A549 (cell line): ENCODE data around the gene AMOTL1.

ENCODE experiments used
- CEBPB ChIP-seq, 2 experiments: fragments of >200 bp in 1 of 2; sonication (Bioruptor Twin) in 1 of 2; formaldehyde crosslinking in 1 of 2; IDR thresholded peaks; 2 replicates each; pipeline ENCODE4 v1.6.1; 2012 to 2016
- CTCF ChIP-seq: fragments of >200 bp; sonication (Bioruptor Twin); formaldehyde crosslinking; IDR thresholded peaks from 3 replicates; pipeline ENCODE4 v1.5.1; 2016
- NR3C1 ChIP-seq: fragments of >200 bp; sonication (Bioruptor Twin); formaldehyde crosslinking; IDR thresholded peaks from 3 replicates; pipeline ENCODE4 v1.6.1; 2017
- POLR2A ChIP-seq: IDR thresholded peaks from 2 replicates; pipeline ENCODE4 v1.6.1; 2012; ENCODE audit warnings: mild to moderate bottlenecking, low read length
- TF ChIP-seq, protein P1 (sequence below): fragments of 450-650 bp; IDR thresholded peaks from 2 replicates; pipeline ENCODE4 v1.6.1; 2014; ENCODE audit warnings: antibody characterized with exemption
- TF ChIP-seq, protein P2 (sequence below): fragments of 200-600 bp; sonication (generic); IDR thresholded peaks from 2 replicates; pipeline ENCODE4 v1.6.1; 2016; ENCODE audit warnings: antibody characterized with exemption, mild to moderate bottlenecking, moderate library complexity

DNA sequence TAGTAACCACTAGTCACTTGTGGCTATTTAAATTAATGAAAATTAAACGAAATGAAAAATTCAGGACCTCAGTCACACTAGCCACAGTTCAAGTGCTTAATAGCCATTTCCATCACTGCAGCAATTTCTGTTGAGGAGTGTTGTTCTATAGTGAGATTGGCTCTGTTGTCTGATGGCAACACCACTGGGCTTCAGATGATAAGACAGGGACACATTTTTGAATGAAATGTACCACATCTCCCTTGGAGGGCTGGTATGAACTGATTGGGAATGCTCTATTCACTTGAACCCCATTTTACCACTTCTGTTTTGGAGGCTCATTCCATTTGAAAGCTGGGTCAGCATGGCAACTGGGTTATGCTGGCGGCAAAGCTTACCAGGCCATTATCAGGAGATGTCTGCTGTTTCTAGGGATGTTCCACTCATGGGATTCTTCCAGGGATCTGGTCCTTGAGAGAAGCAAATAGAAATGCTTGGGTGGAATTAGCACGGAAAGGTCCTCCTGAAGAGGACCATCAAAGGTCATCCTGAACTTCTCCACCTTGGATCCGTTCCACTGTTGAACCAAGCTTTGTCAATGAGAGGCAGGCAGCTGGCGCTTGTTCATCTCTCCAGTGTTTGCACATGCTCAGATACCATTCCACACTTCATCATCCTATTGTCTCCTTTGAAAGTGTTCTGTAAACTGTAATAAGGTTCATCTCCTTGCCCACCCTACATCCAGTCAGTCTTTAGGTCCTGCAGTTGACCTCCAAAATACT lies 7.6 kb downstream of the AMOTL1 start:
- TF ChIP-seq NR3C1 = no peak
- no peak for TF ChIP-seq POLR2A
- TF ChIP-seq, protein P1, sequence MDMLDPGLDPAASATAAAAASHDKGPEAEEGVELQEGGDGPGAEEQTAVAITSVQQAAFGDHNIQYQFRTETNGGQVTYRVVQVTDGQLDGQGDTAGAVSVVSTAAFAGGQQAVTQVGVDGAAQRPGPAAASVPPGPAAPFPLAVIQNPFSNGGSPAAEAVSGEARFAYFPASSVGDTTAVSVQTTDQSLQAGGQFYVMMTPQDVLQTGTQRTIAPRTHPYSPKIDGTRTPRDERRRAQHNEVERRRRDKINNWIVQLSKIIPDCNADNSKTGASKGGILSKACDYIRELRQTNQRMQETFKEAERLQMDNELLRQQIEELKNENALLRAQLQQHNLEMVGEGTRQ = no peak
- no peak for TF ChIP-seq CTCF
- TF ChIP-seq CEBPB (IDR thresholded peaks at IDR 0.05) = no peak
- TF ChIP-seq, protein P2, sequence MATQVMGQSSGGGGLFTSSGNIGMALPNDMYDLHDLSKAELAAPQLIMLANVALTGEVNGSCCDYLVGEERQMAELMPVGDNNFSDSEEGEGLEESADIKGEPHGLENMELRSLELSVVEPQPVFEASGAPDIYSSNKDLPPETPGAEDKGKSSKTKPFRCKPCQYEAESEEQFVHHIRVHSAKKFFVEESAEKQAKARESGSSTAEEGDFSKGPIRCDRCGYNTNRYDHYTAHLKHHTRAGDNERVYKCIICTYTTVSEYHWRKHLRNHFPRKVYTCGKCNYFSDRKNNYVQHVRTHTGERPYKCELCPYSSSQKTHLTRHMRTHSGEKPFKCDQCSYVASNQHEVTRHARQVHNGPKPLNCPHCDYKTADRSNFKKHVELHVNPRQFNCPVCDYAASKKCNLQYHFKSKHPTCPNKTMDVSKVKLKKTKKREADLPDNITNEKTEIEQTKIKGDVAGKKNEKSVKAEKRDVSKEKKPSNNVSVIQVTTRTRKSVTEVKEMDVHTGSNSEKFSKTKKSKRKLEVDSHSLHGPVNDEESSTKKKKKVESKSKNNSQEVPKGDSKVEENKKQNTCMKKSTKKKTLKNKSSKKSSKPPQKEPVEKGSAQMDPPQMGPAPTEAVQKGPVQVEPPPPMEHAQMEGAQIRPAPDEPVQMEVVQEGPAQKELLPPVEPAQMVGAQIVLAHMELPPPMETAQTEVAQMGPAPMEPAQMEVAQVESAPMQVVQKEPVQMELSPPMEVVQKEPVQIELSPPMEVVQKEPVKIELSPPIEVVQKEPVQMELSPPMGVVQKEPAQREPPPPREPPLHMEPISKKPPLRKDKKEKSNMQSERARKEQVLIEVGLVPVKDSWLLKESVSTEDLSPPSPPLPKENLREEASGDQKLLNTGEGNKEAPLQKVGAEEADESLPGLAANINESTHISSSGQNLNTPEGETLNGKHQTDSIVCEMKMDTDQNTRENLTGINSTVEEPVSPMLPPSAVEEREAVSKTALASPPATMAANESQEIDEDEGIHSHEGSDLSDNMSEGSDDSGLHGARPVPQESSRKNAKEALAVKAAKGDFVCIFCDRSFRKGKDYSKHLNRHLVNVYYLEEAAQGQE = no peak
